Trophoblast cell (in vitro differentiated cells and primary cell): ENCODE data around the gene UBL7.
A peak's percentile ranks its signal among the peaks of the same experiment; 100 is the strongest.

ENCODE experiments used
- DNase-seq, 2 donors: peaks; one replicate each; pipeline ENCODE4 v3.0.0-alpha.2; 2016
- H2AFZ ChIP-seq: 2 replicates; pipeline ENCODE4 v1.6.1; 2013; ENCODE audit warnings: low read length, moderate library complexity, mild to moderate bottlenecking; ENCODE audit not compliant: insufficient read depth, poor library complexity
- H2AK5ac ChIP-seq: 2 replicates; pipeline ENCODE4 v1.6.1; 2013; ENCODE audit warnings: mild to moderate bottlenecking, low read length
- H2BK120ac ChIP-seq: 2 replicates; pipeline ENCODE4 v1.6.1; 2013; ENCODE audit warnings: low read length, mild to moderate bottlenecking, moderate library complexity; ENCODE audit not compliant: insufficient read depth, poor library complexity
- H2BK12ac ChIP-seq: 2 replicates; pipeline ENCODE4 v1.6.1; 2013; ENCODE audit warnings: mild to moderate bottlenecking, low read length, moderate library complexity
- H2BK5ac ChIP-seq: 2 replicates; pipeline ENCODE4 v1.6.1; 2013; ENCODE audit warnings: low read length, low read depth, moderate library complexity, mild to moderate bottlenecking; ENCODE audit not compliant: poor library complexity
- H3K14ac ChIP-seq: 2 replicates; pipeline ENCODE4 v1.6.1; 2013; ENCODE audit warnings: mild to moderate bottlenecking, low read length
- H3K18ac ChIP-seq: 2 replicates; pipeline ENCODE4 v1.6.1; 2013; ENCODE audit warnings: mild to moderate bottlenecking, low read length
- H3K23ac ChIP-seq: 2 replicates; pipeline ENCODE4 v1.6.1; 2013; ENCODE audit warnings: low read length
- H3K27ac ChIP-seq: 2 replicates; pipeline ENCODE4 v1.5.1; 2013; ENCODE audit warnings: low read depth, mild to moderate bottlenecking, inconsistent platforms, low read length, moderate library complexity
- H3K27me3 ChIP-seq: 2 replicates; pipeline ENCODE4 v1.6.1; 2013; ENCODE audit warnings: inconsistent platforms, mild to moderate bottlenecking, low read length, moderate library complexity; ENCODE audit not compliant: insufficient read depth
- H3K36me3 ChIP-seq, 2 experiments: 1 replicate in 1 of 2; 2 replicates in 1 of 2; pipeline ENCODE4 v1.6.1; 2013; ENCODE audit warnings: low read length in 2 of 2, mild to moderate bottlenecking in 2 of 2, moderate library complexity in 1 of 2; ENCODE audit not compliant: insufficient read depth in 2 of 2, control insufficient read depth in 1 of 2
- H3K4ac ChIP-seq: 2 replicates; pipeline ENCODE4 v1.6.1; 2013; ENCODE audit warnings: low read depth, mild to moderate bottlenecking, low read length, moderate library complexity
- H3K4me1 ChIP-seq, 2 experiments: 1 replicate in 1 of 2; 2 replicates in 1 of 2; pipeline ENCODE4 v1.6.1; 2013; ENCODE audit warnings: low read length in 2 of 2, mild to moderate bottlenecking in 2 of 2, moderate library complexity in 1 of 2; ENCODE audit not compliant: insufficient read depth in 2 of 2, control insufficient read depth in 1 of 2
- H3K4me2 ChIP-seq: 2 replicates; pipeline ENCODE4 v1.6.1; 2013; ENCODE audit warnings: inconsistent platforms, mild to moderate bottlenecking, low read length, moderate library complexity
- H3K4me3 ChIP-seq: 2 replicates; pipeline ENCODE4 v1.5.1; 2013; ENCODE audit warnings: mild to moderate bottlenecking, low read depth, low read length, inconsistent platforms
- H3K79me1 ChIP-seq: one replicate; pipeline ENCODE4 v1.6.1; 2013; ENCODE audit warnings: low read length
- H3K79me2 ChIP-seq: 2 replicates; pipeline ENCODE4 v1.6.1; 2013; ENCODE audit warnings: low read length, mild to moderate bottlenecking; ENCODE audit not compliant: control insufficient read depth, insufficient read depth, poor library complexity
- H3K9ac ChIP-seq: 2 replicates; pipeline ENCODE4 v1.6.1; 2013; ENCODE audit warnings: mild to moderate bottlenecking, low read length
- H3K9me3 ChIP-seq: 2 replicates; pipeline ENCODE4 v1.6.1; 2013; ENCODE audit warnings: low read depth, mild to moderate bottlenecking, control low read depth, inconsistent platforms, low read length; ENCODE audit not compliant: insufficient read depth
- H4K12ac ChIP-seq: 2 replicates; pipeline ENCODE4 v1.6.1; 2013; ENCODE audit warnings: low read depth, mild to moderate bottlenecking, low read length, moderate library complexity
- H4K8ac ChIP-seq: 2 replicates; pipeline ENCODE4 v1.6.1; 2013; ENCODE audit warnings: low read depth, mild to moderate bottlenecking, low read length, moderate library complexity
- H4K91ac ChIP-seq: one replicate; pipeline ENCODE4 v1.6.1; 2013; ENCODE audit warnings: low read depth, mild to moderate bottlenecking, low read length, moderate library complexity
- whole genome bisulfite sequencing: extraction: QIAGEN DNeasy Blood & Tissue Kit; methylation state at CpG from one replicate; pipeline ENCODE4 v1.1.7; 2013; ENCODE audit warnings: missing lambda C conversion rate; ENCODE audit not compliant: insufficient read length, insufficient coverage; ENCODE audit errors: extremely low coverage; 5-methylcytosine and 5-hydroxymethylcytosine counted together

The UBL7 gene

GRCh38 chr15:74464216-74464615 lies 3.3 kb upstream of the UBL7 start:
- H3K4me2 ChIP-seq = no peak overlapping the region
- no CpG with 5 or more reads among the region's 2 CpGs for WGBS

GRCh38 chr15:74463634-74464033 lies 2.7 kb upstream of the UBL7 start:
- Histone ChIP-seq H3K4me1 (peaks cover 0 to 3% of the 10 kb centered on the region in 2 experiments), H3K9ac (no peak overlapping the region), H4K12ac (no peak overlapping the region), H4K91ac (no peak overlapping the region), H3K9me3 (no peaks in the 10 kb centered on the region), H4K8ac (no peak overlapping the region), H2BK5ac (no peak overlapping the region), H3K36me3 (peaks cover 3% of the 10 kb centered on the region in 2 experiments), H2AK5ac (no peak overlapping the region), H3K4ac (no peak overlapping the region), H3K14ac (no peak overlapping the region), H2BK12ac (no peak overlapping the region), H3K79me1 (peaks cover 6% of the 10 kb centered on the region), H2AFZ (no peak overlapping the region), H3K23ac (no peak overlapping the region), H3K4me2 (no peak overlapping the region), H2BK120ac (no peak overlapping the region), H3K27ac (no peak overlapping the region), H3K4me3 (no peak overlapping the region), H3K27me3 (no peaks in the 10 kb centered on the region), H3K79me2 (peaks cover 5% of the 10 kb centered on the region), H3K18ac (no peak overlapping the region)
- DNase-seq = no peak

More at GRCh38 chr15:74464216-74464615, 3.3 kb upstream of the UBL7 start:
- Histone ChIP-seq H3K79me2 (peaks cover 5% of the 10 kb centered on the region), H3K4me1 (peaks cover 0 to 3% of the 10 kb centered on the region in 2 experiments), H2AFZ (no peak overlapping the region), H3K9me3 (no peaks in the 10 kb centered on the region), H3K27me3 (no peaks in the 10 kb centered on the region), H2BK5ac (no peak overlapping the region), H3K27ac (no peak overlapping the region), H3K23ac (no peak overlapping the region), H3K18ac (no peak overlapping the region), H2BK12ac (no peak overlapping the region), H4K8ac (no peak overlapping the region), H2AK5ac (no peak overlapping the region), H2BK120ac (no peak overlapping the region), H4K91ac (no peak overlapping the region), H3K4me3 (no peak overlapping the region), H3K36me3 (peaks cover 3% of the 10 kb centered on the region in 2 experiments), H3K4ac (no peak overlapping the region), H3K14ac (no peak overlapping the region), H3K79me1 (peaks cover 6% of the 10 kb centered on the region), H3K9ac (no peak overlapping the region), H4K12ac (no peak overlapping the region)
- DNase-seq = no peak

GRCh38 chr15:74461847-74462511 lies 1.0 kb upstream of the UBL7 start:
- H3K9me3 ChIP-seq = no peaks in the 10 kb centered on the region
- no peaks in the 10 kb centered on the region for H3K27me3 ChIP-seq
- peaks cover 6% of the 10 kb centered on the region for H3K79me1 ChIP-seq
- H2BK120ac ChIP-seq = no peak overlapping the region
- peak in 1 of 2 donors; percentile 28 for DNase-seq
- H3K23ac ChIP-seq = no peak overlapping the region
- no peak overlapping the region for H3K4me3 ChIP-seq
- no peak overlapping the region for H3K18ac ChIP-seq
- H4K12ac ChIP-seq = no peak overlapping the region
- H3K4me1 ChIP-seq = peaks cover 0 to 3% of the 10 kb centered on the region in 2 experiments
- H3K79me2 ChIP-seq = peaks cover 5% of the 10 kb centered on the region
- H2BK5ac ChIP-seq = no peak overlapping the region
- H3K36me3 ChIP-seq = peaks cover 4 to 5% of the 10 kb centered on the region in 2 experiments
- no peak overlapping the region for H2AK5ac ChIP-seq
- H3K4me2 ChIP-seq = peak overlapping the region; percentile 91
- no peak overlapping the region for H3K14ac ChIP-seq
- no peak overlapping the region for H2BK12ac ChIP-seq
- H4K8ac ChIP-seq = no peak overlapping the region
- no peak overlapping the region for H3K4ac ChIP-seq
- H2AFZ ChIP-seq = no peak overlapping the region
- WGBS = no CpG with 5 or more reads among the region's 8 CpGs
- H3K27ac ChIP-seq = peak overlapping the region; percentile 95
- H4K91ac ChIP-seq = no peak overlapping the region
- H3K9ac ChIP-seq = no peak overlapping the region

GRCh38 chr15:74460298-74460697 lies 662 bp downstream of the UBL7 start:
- 100% methylated on average over 1 of the region's 2 CpGs for whole genome bisulfite sequencing
- Histone ChIP-seq H3K9ac (peak overlapping the region; percentile 16), H3K27me3 (no peaks in the 10 kb centered on the region), H3K4me1 (peaks cover 0 to 3% of the 10 kb centered on the region in 2 experiments), H3K79me1 (peaks cover 6% of the 10 kb centered on the region), H3K4ac (peak overlapping the region; percentile 58), H3K4me2 (peak overlapping the region; percentile 68), H3K14ac (no peak overlapping the region), H2AK5ac (no peak overlapping the region), H3K18ac (no peak overlapping the region), H3K36me3 (peaks cover 4% of the 10 kb centered on the region in 2 experiments), H4K91ac (no peak overlapping the region), H3K9me3 (no peaks in the 10 kb centered on the region), H3K23ac (no peak overlapping the region), H3K79me2 (peaks cover 5% of the 10 kb centered on the region), H4K8ac (peak overlapping the region; percentile 77), H2AFZ (no peak overlapping the region), H3K4me3 (no peak overlapping the region), H4K12ac (no peak overlapping the region), H2BK5ac (no peak overlapping the region), H2BK120ac (no peak overlapping the region), H2BK12ac (no peak overlapping the region), H3K27ac (no peak overlapping the region)
- no peak for DNase-seq
